Suprapubic skin (tissue), 3 donors: ENCODE data around the gene HOXA5.

ENCODE experiments used
- POLR2A ChIP-seq, 2 donors: fragments of 450-650 bp; IDR thresholded peaks; one replicate each; pipeline ENCODE4 v1.6.1; 2017; ENCODE audit warnings: antibody characterized with exemption in 2 of 2, mild to moderate bottlenecking in 2 of 2, moderate library complexity in 2 of 2
- TF ChIP-seq, protein P1 (sequence below), 2 donors: fragments of 200-600 bp in 1 of 2; fragments of 450-650 bp in 1 of 2; sonication (generic) in 1 of 2; IDR thresholded peaks; one replicate each; pipeline ENCODE4 v1.5.1; 2016 to 2019; ENCODE audit warnings: antibody characterized with exemption in 2 of 2, mild to moderate bottlenecking in 1 of 2, moderate library complexity in 1 of 2

DNA sequence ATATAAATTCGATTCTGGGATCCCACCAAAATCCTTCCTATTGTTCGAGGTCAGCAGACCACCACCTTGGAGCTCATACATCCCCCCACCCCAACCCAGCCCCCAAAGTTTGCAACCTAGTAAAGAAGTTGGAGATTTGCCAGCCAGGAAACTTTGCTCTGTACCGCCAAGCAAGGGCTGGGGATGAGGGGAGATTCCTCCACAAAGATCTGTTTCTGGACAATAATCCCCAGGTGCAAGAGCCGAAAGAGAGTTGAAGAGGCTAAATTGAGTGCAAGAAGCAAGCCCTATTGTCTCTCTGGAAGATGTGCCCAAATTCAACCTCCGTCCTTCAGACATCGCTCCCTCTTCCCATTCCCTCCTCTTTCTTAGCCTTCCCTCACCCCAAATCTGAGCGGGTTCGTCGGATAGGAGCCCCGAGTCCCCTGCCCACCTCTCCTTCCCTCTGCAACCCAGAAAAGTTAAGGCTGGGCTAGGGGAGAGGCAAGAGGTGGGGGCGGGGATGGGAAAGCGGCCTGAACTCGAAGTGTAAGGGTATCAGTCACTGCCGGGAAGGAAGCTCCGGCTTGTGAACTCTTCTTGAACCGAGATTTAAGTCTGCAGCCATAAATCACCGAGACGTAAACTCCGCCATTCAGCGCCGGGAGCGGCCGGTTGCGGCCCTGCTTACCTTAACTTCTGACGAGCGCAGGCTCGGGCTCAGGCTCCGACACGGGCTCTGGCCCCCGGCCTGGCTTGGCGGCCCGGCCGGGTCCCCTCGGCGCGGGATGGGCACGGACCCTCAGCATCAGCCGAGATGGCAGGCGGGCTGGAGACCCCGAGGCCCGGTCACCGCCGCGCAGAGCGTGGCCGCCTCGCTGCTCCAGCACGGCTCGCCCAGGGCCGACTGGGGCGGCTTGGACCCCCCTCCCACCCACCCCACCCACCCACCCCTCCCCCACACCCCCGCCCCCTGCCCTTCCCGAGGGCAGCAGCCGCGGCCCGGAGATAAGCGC lies 30.2 kb downstream of the HOXA5 start:
- TF ChIP-seq, protein P1, sequence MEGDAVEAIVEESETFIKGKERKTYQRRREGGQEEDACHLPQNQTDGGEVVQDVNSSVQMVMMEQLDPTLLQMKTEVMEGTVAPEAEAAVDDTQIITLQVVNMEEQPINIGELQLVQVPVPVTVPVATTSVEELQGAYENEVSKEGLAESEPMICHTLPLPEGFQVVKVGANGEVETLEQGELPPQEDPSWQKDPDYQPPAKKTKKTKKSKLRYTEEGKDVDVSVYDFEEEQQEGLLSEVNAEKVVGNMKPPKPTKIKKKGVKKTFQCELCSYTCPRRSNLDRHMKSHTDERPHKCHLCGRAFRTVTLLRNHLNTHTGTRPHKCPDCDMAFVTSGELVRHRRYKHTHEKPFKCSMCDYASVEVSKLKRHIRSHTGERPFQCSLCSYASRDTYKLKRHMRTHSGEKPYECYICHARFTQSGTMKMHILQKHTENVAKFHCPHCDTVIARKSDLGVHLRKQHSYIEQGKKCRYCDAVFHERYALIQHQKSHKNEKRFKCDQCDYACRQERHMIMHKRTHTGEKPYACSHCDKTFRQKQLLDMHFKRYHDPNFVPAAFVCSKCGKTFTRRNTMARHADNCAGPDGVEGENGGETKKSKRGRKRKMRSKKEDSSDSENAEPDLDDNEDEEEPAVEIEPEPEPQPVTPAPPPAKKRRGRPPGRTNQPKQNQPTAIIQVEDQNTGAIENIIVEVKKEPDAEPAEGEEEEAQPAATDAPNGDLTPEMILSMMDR (IDR thresholded peaks at IDR 0.05): no peak
- TF ChIP-seq POLR2A (IDR thresholded peaks at IDR 0.05): no peak
